ENCODE measurements around the gene SLC3A2.

Gene SLC3A2

DNA sequence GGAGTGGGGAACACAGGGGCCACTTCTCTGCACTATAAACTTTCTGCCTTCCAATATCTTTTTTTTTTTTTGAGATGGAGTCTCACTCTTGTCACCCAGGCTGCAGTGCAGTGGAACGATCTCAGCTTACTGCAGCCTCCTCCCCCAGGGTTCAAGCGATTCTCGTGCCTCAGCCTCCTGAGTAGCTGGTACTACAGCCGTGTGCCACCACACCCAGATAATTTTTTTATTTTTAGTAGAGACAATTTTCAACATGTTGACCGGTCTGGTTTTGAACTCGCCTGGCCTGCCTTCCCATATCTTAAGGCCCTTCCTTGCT lies 1.7 kb downstream of the SLC3A2 start:
- no peak for DNase-seq (ENCODE audit: low read depth, low spot score)
- WGBS (ENCODE audit: insufficient coverage, insufficient read length): no CpG with 5 or more reads among the region's 6 CpGs
- Histone ChIP-seq H3K4me3 (ENCODE audit: low read length) (no peak overlapping the region), H3K27me3 (ENCODE audit: control insufficient read depth, insufficient read depth, low read length) (no peaks in the 10 kb centered on the region), H3K27ac (ENCODE audit: low read length) (no peak overlapping the region), H3K9me3 (ENCODE audit: control insufficient read depth, insufficient read depth, low read length) (no peaks in the 10 kb centered on the region), H3K4me1 (ENCODE audit: control insufficient read depth, insufficient read depth, low read length) (peaks cover 3% of the 10 kb centered on the region; the same call in 1 of the 2 replicates), H3K36me3 (ENCODE audit: control insufficient read depth, insufficient read depth, low read length) (peaks cover 41% of the 10 kb centered on the region)

DNA sequence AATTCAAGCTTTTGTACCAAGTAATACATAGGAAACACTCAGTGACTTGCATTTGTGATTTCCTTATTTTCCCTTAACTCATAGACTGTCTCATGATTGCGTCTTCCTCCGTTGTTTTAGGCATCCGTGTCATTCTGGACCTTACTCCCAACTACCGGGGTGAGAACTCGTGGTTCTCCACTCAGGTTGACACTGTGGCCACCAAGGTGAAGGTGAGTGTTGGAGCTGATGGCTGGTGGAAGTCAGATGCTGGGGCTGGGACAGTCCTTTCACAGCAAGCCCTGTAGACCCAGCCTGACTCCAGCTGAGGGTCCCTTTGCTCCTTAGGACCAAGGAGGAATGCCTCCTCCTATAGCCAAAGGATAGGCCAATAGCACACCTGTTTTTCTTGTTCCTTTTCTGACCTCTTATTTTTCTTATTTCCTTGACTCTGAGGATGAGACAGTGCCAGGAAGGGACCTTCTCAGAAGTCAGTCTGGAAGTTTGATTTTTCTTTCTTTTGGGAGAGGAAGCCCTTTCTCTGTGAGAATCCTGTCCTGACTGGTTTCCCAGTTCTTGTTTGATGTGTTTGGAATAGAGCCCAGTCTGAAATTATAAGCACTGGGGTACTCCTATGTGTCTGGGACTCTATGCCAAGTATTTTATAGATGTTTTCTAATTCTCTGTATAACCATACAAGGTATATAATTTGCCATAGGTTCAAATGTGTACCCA lies 2.2 kb downstream of the SLC3A2 start:
- DNase-seq (ENCODE audit: low read depth, low spot score): no peak
- H3K27ac ChIP-seq (ENCODE audit: low read length): no peak overlapping the region
- H3K27me3 ChIP-seq (ENCODE audit: control insufficient read depth, insufficient read depth, low read length): no peaks in the 10 kb centered on the region
- WGBS (ENCODE audit: insufficient coverage, insufficient read length): no CpG with 5 or more reads among the region's 5 CpGs
- H3K36me3 ChIP-seq (ENCODE audit: control insufficient read depth, insufficient read depth, low read length): peaks cover 43% of the 10 kb centered on the region
- H3K4me3 ChIP-seq (ENCODE audit: low read length): no peak overlapping the region
- H3K4me1 ChIP-seq (ENCODE audit: control insufficient read depth, insufficient read depth, low read length): peaks cover 3% of the 10 kb centered on the region; the same call in 1 of the 2 replicates
- no peaks in the 10 kb centered on the region for H3K9me3 ChIP-seq (ENCODE audit: control insufficient read depth, insufficient read depth, low read length)

- peaks cover 3% of the 10 kb centered on the region; the same call in 1 of the 2 replicates for H3K4me1 ChIP-seq (ENCODE audit: control insufficient read depth, insufficient read depth, low read length)
- H3K4me3 ChIP-seq (ENCODE audit: low read length): no peak overlapping the region
Measured at GRCh38 chr11:62883673-62884072, 3.0 kb downstream of the SLC3A2 start.

GRCh38 chr11:62885137-62885750 lies 4.5 kb downstream of the SLC3A2 start:
- no CpG with 5 or more reads among the region's 11 CpGs for WGBS (ENCODE audit: insufficient coverage, insufficient read length)
- Histone ChIP-seq H3K4me1 (ENCODE audit: control insufficient read depth, insufficient read depth, low read length) (no peaks in the 10 kb centered on the region), H3K9me3 (ENCODE audit: control insufficient read depth, insufficient read depth, low read length) (no peaks in the 10 kb centered on the region), H3K4me3 (ENCODE audit: low read length) (no peak overlapping the region), H3K27ac (ENCODE audit: low read length) (no peak overlapping the region), H3K36me3 (ENCODE audit: control insufficient read depth, insufficient read depth, low read length) (peaks cover 51% of the 10 kb centered on the region), H3K27me3 (ENCODE audit: control insufficient read depth, insufficient read depth, low read length) (no peaks in the 10 kb centered on the region)
- DNase-seq (ENCODE audit: low read depth, low spot score): no peak

More at GRCh38 chr11:62883673-62884072, 3.0 kb downstream of the SLC3A2 start:
- Histone ChIP-seq H3K36me3 (ENCODE audit: control insufficient read depth, insufficient read depth, low read length) (peaks cover 48% of the 10 kb centered on the region), H3K27me3 (ENCODE audit: control insufficient read depth, insufficient read depth, low read length) (no peaks in the 10 kb centered on the region), H3K9me3 (ENCODE audit: control insufficient read depth, insufficient read depth, low read length) (no peaks in the 10 kb centered on the region), H3K27ac (ENCODE audit: low read length) (no peak overlapping the region)
- no CpG with 5 or more reads among the region's 3 CpGs for WGBS (ENCODE audit: insufficient coverage, insufficient read length)
- DNase-seq (ENCODE audit: low read depth, low spot score): no peak

GRCh38 chr11:62888406-62888805 lies 7.7 kb downstream of the SLC3A2 start:
- Histone ChIP-seq H3K27ac (ENCODE audit: low read length) (no peak overlapping the region), H3K27me3 (ENCODE audit: control insufficient read depth, insufficient read depth, low read length) (no peaks in the 10 kb centered on the region), H3K9me3 (ENCODE audit: control insufficient read depth, insufficient read depth, low read length) (no peaks in the 10 kb centered on the region), H3K4me3 (ENCODE audit: low read length) (no peak overlapping the region), H3K4me1 (ENCODE audit: control insufficient read depth, insufficient read depth, low read length) (0 out of 2 replicates have a peak, but pooled peaks cover 2% of the 10 kb centered on the region), H3K36me3 (ENCODE audit: control insufficient read depth, insufficient read depth, low read length) (peaks cover 40% of the 10 kb centered on the region)
- DNase-seq (ENCODE audit: low read depth, low spot score): no peak
- no CpG with 5 or more reads among the region's 14 CpGs for WGBS (ENCODE audit: insufficient coverage, insufficient read length)

DNA sequence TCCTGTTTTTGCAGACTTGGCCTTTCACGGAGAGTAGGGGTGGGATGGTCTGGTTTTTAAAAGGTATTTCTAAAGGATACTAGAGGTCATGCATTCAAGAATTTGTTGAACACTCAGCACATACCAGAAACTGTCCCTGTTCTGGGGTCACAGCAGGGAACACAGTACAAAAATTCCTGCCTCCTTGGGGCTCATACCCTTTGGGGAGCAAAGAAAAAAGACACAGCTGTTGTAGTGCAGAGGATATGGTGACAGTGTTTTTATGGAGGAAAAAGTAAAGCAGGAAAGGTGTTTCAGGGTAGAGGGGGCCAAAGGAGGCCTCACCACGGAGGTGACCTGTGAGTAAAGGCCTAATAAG lies 8.4 kb downstream of the SLC3A2 start:
- Histone ChIP-seq H3K36me3 (ENCODE audit: control insufficient read depth, insufficient read depth, low read length) (peaks cover 37% of the 10 kb centered on the region), H3K27ac (ENCODE audit: low read length) (no peak overlapping the region)
- no CpG with 5 or more reads among the region's 2 CpGs for WGBS (ENCODE audit: insufficient coverage, insufficient read length)

DNA sequence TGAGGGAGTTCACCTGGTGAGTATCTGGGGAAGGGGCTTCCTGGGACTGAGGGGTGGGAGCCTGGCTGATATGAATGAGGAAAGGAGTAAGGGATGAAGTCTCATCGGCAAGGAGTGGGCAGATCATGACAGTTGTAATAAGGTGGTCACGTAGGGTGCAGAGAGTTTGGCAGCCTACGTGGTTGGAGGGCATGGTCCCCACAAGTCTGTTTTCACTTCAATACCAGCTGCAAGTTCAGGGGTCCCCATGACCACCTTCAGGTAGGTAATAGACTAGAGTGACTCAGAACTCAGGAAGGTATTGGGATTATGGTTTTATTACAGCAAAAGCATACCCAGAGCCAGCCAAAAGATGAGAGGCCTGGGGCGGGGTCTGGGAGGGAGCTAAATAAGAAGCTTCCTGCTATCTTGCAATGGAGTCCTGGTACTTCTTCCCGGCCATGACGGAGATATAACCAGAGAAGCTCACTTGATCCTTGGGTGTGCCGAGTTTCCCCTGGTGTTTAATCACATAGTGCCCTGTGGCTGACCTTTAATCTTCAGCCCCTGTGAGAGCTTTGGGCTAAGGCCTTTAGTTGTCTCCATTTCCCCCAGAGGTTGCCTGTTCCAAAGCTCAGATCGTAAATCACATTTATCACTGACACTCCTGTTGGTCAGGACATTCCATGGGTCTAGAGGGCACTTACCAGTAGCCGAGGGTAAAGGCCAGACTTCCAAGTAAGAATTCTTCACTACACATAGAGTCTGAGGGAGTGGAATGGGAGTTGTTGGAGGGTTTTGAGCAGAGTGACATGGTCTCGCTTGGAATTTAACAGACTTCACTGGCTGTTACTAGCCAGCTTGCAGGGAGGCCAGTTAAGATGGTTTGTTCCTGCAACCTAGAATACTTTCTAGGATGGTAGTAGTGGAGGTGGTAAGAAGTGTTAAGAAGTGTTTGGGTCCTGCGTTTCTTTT lies 9.1 kb downstream of the SLC3A2 start:
- no peak for DNase-seq (ENCODE audit: low read depth, low spot score)
- no peak overlapping the region for H3K27ac ChIP-seq (ENCODE audit: low read length)
- no CpG with 5 or more reads among the region's 11 CpGs for WGBS (ENCODE audit: insufficient coverage, insufficient read length)
- H3K9me3 ChIP-seq (ENCODE audit: control insufficient read depth, insufficient read depth, low read length): no peaks in the 10 kb centered on the region
- H3K27me3 ChIP-seq (ENCODE audit: control insufficient read depth, insufficient read depth, low read length): no peaks in the 10 kb centered on the region
- H3K36me3 ChIP-seq (ENCODE audit: control insufficient read depth, insufficient read depth, low read length): peaks cover 34% of the 10 kb centered on the region
- no peak overlapping the region for H3K4me3 ChIP-seq (ENCODE audit: low read length)
- H3K4me1 ChIP-seq (ENCODE audit: control insufficient read depth, insufficient read depth, low read length): 0 out of 2 replicates have a peak, but pooled peaks cover 2% of the 10 kb centered on the region

More for the DNA sequence above, 8.4 kb downstream of the SLC3A2 start:
- no peak for DNase-seq (ENCODE audit: low read depth, low spot score)
- no peak overlapping the region for H3K4me3 ChIP-seq (ENCODE audit: low read length)
- no peaks in the 10 kb centered on the region for H3K9me3 ChIP-seq (ENCODE audit: control insufficient read depth, insufficient read depth, low read length)
- 0 out of 2 replicates have a peak, but pooled peaks cover 2% of the 10 kb centered on the region for H3K4me1 ChIP-seq (ENCODE audit: control insufficient read depth, insufficient read depth, low read length)
- H3K27me3 ChIP-seq (ENCODE audit: control insufficient read depth, insufficient read depth, low read length): no peaks in the 10 kb centered on the region

GRCh38 chr11:62892077-62892922 lies 11.6 kb downstream of the SLC3A2 start:
- Histone ChIP-seq H3K36me3 (ENCODE audit: control insufficient read depth, insufficient read depth, low read length) (peaks cover 16% of the 10 kb centered on the region), H3K4me3 (ENCODE audit: low read length) (no peak overlapping the region), H3K4me1 (ENCODE audit: control insufficient read depth, insufficient read depth, low read length) (0 out of 2 replicates have a peak, but pooled peaks cover 2% of the 10 kb centered on the region), H3K9me3 (ENCODE audit: control insufficient read depth, insufficient read depth, low read length) (no peaks in the 10 kb centered on the region), H3K27ac (ENCODE audit: low read length) (no peak overlapping the region), H3K27me3 (ENCODE audit: control insufficient read depth, insufficient read depth, low read length) (no peaks in the 10 kb centered on the region)
- no CpG with 5 or more reads among the region's 10 CpGs for WGBS (ENCODE audit: insufficient coverage, insufficient read length)
- DNase-seq (ENCODE audit: low read depth, low spot score): no peak

DNA sequence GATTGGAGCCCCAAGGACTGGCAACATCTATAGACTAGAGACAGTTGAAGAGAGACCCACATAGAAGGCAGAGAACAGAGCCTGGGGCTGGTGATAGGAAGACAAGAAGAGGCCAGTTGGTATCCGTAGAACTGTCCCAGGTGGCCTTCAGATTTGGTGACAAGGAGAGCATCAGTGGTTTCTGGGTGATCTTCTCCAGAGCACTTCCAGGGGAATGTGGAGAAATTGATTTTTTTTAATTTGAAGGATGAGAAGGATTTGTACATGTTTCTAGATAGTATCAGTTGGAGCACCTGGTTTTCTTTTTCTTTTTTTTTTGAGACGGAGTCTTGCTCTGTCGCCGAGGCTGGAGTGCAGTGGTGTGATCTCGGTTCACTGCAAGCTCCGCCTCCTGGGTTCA lies 14.8 kb downstream of the SLC3A2 start:
- Histone ChIP-seq H3K36me3 (ENCODE audit: control insufficient read depth, insufficient read depth, low read length) (no peaks in the 10 kb centered on the region), H3K27ac (ENCODE audit: low read length) (no peak overlapping the region), H3K4me1 (ENCODE audit: control insufficient read depth, insufficient read depth, low read length) (0 out of 2 replicates have a peak, but pooled peaks cover 2% of the 10 kb centered on the region), H3K9me3 (ENCODE audit: control insufficient read depth, insufficient read depth, low read length) (no peaks in the 10 kb centered on the region), H3K27me3 (ENCODE audit: control insufficient read depth, insufficient read depth, low read length) (no peaks in the 10 kb centered on the region), H3K4me3 (ENCODE audit: low read length) (no peak overlapping the region)
- no CpG with 5 or more reads among the region's 6 CpGs for WGBS (ENCODE audit: insufficient coverage, insufficient read length)
- DNase-seq (ENCODE audit: low read depth, low spot score): no peak
